UCSD-AML1 (cell line): ENCODE data around the gene LPCAT2.
"Not testable (repeated sequence)": the region's sequence is repeated elsewhere in the genome, so short reads cannot be mapped to it uniquely, and the experiment has no call there.

ENCODE experiments used
- DNase-seq: peaks from one replicate; lab custom pipeline; 2025; ENCODE audit not compliant: unreplicated experiment; lab: John Stamatoyannopoulos, UW

Gene LPCAT2

DNA sequence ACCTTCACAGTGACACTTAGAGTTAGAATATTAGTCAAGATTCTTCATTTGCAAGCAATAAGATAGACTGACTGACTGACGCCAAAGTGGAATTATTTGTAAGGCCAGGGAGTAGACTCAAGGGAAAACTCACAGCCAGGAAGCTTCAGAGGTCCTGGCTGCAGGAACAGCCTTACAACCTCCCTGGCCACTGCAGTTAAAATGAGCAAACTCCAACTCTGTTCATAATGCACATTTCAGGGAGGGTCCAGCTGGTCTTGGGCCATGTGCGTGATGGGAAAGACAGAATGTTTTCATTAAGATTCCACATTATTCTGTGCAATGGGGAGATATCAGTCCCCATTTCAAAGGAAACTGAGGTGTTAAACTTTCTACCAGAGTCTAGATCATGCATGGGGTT lies 67.5 kb downstream of the LPCAT2 start:
- DNase-seq: no peak

DNA sequence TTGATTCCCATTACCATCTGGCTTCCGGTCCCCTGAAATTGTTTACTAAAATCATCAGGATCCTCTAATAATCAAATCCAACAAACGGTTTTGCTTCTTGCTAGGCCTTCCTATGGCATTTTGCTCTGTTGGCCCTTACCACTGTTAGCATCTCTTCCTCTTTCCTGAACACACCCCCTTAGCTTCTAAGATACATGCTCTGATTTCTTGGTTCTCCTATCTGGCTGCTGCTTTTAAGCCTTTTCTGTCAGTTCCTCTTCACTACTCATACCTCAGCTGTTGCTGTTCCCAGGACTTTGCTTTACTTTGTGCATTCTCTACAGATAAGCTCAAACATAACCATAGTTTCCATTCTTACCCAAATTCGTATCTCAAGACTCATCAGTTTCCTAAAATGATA lies 69.0 kb downstream of the LPCAT2 start:
- DNase-seq: no peak

DNA sequence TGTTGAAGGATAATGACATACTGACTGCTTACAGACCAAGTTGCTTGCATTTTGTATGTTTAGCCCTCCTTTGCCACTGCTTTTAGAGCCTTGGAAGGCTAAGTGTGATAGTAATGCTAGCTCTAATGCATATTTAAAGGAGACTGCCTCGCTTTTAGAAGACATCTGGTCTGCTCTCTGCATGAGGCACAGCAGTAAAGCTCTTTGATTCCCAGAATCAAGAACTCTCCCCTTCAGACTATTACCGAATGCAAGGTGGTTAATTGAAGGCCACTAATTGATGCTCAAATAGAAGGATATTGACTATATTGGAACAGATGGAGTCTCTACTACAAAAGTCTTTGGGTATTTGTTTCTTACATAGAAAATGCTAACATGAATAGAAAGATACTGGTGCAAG lies 76.8 kb downstream of the LPCAT2 start:
- DNase-seq: no peak

DNA sequence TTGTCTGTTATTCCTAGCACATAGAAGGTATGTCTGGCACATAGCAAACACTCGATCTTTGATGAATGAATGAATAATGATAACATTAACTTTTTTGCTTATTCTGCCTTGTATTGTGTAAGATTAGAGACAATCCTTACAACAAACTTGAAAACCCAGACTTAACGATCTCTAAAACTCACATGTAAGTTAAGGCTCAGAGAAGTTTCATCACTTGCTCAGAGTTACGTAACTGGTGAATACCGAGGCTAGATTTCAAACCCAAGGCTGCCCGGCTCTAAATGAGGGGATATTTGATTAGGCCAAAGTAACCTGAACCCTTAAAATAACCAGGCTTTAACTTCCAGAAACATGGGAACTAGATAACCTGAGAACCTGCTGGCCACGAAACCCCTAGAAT lies 79.9 kb downstream of the LPCAT2 start:
- DNase-seq: no peak

DNA sequence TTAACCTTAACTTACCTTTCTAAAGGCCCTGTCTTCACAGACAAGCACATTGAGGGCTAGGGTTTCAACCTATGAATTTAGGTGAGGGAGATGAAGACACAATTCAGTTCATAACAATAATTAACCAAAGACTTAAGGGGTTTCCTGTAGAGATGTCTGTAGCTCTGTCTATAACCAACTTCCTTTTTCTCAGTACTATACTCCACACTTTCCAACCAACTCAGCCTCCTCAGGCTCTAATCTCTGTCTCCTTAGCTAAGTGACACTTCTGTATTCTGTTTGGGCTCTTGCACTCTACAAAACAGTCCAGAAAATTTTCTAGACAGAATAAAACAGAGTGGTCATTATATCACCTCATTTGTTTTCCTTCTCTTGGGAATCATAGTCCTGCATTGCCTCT lies 83.4 kb downstream of the LPCAT2 start:
- DNase-seq: no peak

DNA sequence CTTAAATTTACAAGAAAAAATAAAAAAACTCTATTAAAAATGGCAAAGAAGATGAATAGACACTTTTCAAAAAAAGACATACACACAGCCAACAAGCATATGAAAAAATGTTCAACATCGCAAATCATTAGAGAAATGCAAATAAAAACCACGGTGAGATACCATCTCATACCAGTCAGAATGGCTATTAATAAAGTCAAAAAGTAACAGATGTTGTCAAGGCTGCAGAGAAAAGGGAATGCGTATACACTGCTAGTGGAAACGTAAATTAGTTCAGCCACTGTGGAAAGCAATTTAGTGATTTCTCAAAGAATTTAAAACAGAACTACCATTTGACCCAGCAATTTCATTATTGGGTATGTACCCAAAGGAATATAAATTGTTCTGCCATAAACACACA lies 89.1 kb downstream of the LPCAT2 start:
- no peak for DNase-seq

DNA sequence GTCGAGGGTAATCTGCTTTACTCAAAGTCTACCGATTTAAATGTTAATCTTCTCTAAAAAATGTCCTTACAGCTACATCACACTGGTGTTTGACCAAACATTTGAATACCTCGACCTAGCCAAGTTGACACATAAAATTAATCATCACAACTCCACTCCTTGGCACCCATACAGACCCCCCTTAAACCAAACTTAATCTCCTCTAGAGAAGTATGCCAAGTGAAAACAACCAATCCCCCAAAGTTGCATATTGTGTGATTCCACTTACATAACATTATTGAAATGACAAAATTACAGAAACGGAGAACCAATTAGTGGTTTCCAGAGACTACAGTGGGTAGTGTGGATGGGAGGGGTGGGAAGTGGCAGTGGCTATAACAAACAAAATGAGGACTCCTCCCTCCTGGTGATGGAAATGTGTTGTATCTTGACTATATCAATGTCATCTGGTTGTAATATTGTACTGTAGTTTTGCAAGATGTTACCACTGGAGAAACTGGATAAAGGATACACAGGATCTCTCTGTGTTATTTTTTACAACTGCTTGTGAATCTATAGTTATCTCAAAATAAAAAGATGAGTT lies 97.0 kb downstream of the LPCAT2 start:
- DNase-seq: no peak

DNA sequence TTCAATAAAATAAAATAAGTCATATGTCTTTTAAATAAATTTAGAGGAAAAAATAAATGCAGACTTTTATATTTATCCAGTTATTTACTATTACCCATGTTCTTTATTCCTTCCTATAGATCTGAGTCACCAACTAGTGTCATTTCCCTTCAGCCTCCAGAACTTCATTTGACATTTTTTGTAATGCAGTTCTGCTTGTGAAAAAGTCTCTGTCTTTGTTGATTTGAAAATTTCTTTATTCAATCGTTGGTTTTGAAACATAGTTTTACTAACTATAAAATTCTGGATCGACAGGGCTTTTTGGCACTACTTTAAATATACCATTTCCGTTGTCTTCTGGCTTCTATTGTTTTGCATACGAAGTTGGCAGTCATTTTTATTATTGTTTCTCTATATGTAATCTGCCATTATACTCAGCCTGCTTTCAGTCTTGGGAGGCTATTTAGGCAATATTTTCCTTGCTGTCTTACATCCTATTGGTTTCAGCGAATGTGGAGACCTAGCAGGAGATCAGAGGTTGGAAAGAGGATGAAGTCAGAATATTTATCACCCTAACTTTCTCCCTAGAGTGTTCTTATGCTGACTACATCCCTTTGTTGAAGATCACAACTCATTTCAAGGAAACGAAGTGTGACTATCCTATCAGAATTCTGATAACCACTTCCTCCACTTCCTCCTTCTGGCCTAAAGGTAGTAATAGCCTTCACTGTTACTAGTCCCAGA lies 104.9 kb downstream of the LPCAT2 start:
- no peak for DNase-seq

DNA sequence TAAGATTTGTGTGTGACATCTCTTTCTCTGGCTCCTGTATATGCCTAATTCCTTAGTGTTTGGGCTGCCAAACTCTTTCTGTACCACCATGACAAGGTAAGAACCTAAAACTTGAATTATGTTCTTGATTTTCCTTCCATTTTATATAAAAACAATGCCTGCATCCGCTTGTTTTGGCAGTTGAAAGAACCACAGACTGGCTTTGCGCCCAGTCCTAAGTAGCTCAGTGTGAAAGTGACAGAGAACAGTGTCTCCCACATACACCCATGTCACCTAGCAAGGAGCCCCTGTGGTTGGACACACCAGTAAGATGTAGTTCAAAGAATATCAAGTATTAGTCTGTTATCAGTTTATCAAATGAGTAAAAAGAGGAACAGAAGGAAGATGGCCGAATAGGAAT lies 106.2 kb downstream of the LPCAT2 start:
- no peak for DNase-seq

DNA sequence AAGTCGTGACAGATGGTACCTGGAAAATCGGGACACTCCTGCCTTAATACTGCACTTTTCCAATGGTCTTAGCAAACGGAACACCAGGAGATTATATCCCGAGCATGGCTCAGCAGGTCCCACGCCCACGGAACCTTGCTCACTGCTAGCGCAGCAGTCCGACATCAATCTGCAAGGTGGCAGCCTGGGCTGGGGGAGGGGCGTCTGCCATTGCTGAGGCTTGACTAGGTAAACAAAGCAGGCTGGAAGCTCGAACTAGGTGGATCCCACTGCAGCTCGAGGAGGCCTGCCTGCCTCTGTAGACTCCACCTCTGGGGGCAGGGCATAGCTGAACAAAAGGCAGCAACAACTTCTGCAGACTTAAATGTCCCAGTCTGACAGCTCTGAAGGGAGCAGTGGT lies 106.8 kb downstream of the LPCAT2 start:
- not testable (repeated sequence) for DNase-seq

DNA sequence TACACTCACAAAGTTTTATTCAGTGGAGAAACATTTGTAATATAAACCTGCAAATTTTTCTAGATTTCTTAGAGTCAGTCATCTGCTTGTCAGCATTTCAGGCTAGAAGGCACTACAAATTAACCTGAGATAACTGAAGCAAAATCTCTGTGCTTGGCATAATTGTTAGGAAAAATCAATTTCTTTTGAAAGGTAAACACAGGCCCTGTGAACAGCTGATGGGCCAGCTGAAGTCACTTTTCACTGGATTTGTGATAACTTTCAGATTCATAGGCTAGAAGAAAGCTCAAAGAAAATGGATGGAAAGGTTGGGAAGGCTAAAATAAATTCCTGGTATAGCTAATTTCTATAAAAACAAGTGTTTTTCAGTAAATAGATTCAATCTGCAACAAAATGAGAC lies 112.9 kb downstream of the LPCAT2 start:
- DNase-seq: no peak

DNA sequence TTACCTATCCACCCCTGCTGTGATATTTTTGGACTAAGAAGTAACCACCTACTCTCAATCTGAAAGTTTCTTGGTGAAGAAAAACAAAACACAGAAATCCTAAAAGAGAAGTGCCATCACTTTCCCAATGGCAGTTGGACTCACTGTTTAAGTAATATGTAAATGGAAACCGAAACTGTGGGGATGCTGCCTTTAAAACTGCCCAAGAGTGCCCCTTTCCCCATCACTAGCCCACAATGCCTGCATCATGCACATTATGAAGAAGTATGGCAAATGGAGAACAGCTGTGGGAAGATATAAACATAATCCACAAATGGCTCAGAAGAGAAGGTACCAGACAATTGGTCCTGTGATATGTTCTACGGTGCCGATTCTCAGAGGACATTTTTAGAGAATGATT lies 113.4 kb downstream of the LPCAT2 start:
- DNase-seq: no peak

DNA sequence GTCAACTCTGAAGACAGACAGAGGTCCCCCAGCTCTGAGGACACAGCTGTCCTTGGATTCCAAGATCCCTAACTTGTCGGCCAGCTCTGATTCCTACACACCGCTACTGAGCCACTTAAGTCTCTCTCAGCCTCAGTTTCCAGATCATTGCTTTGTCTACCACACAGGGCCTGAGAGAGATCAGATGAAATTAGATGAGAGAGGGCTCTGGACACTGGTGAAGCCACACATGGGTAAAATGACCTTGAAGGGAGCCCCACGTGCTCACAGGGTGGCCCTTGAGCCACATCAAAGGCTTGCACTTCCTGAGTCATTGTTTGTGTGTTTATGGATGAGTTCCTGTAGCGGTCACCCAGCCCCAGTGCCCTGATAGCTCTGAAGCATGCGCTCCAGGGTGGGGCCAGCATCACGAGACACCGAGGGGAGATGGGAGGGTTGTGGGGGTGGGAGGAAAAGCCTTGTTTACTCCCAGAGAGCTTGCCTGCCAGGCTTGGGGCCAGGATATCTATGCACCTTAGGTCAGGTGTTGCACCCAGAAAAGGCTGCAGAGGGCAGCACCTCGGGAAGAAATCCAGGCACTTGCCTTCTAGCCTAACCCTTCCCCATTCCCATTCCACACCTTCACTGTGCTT lies 114.2 kb downstream of the LPCAT2 start:
- no peak for DNase-seq

DNA sequence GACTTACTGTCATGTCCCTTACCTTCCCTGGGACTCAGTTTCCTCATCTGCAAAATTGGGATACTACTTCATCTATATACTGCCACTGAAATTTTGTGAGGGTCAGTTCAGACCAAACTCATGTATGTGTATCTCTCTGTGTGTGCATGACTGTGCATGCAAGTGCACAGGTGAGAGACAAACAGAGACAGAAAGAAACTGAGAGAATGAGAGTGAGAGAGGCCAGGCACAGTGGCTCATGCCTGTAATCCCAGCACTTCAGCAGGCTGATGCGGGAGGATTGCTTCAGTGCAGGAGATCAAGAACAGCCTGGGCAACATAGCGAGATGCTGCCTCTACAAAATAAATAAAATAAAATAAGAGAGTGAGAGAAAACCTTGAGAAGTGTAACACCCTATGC lies 114.8 kb downstream of the LPCAT2 start:
- no peak for DNase-seq

DNA sequence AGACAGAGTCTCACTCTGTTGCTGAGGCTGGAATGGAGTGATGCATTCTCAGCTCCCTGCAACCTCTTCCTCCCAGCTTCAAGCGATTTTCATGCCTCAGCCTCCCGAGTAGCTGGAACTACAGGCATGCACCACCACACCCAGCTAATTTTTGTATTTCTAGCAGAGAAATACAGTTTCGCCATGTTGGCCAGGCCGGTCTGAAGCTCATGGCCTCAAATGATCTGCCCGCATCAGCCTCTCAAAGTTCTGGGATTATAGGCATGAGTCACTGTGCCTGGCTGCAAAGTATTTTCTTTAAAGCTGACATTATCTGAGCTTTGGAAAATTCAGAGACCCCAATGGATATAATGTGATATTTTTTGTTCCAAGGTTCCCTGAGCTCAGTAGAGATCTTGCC lies 115.8 kb downstream of the LPCAT2 start:
- DNase-seq: no peak

DNA sequence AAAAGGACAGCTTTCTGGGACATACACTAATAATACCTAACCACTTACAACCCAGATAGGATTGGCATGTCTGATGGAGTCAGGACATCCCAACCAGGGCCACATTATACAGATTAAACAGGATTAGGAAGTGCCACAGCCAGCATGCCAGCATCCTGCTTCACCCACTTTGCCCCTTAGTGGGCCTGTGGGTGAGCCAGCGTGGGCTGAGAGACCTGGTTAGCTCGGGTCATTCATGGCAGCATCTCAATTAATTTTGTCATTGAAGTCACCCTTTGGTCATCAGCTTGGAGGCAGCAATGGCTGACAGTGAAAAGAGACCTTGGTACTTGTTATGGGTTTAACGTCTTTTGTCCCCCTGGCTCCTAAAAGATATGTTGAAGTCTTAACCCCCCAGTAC lies 117.0 kb downstream of the LPCAT2 start:
- DNase-seq: no peak

DNA sequence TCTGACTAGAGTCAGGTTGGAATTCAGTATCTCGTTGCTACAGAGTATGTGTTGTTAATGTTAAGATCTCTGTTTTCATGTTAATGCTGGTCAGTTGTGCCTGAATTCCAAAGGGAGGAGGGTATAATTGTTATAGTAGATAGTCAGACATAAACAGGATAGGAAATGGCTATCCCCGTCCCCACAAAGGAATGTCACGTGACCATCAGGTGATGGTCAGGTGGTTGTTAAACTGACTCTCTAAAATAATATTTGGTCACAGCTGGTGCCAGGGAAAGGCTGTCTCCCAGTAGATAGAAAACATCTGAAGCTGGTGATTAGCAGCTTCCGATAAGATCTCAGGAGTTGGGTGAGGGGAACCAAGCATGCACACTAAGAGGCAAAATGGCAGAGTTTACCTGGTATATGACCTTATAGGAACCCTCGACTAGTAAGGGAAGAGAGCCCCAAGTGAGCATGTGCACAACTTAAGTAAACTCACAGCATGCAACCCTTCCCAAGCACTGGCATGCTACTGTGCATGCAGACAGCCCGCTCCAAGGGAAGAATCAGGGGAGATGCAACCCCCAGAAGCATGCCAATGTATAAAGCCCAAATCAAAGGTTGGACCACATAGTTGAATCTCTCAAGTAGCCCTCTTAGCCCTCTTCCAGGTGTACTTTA lies 119.6 kb downstream of the LPCAT2 start:
- no peak for DNase-seq

DNA sequence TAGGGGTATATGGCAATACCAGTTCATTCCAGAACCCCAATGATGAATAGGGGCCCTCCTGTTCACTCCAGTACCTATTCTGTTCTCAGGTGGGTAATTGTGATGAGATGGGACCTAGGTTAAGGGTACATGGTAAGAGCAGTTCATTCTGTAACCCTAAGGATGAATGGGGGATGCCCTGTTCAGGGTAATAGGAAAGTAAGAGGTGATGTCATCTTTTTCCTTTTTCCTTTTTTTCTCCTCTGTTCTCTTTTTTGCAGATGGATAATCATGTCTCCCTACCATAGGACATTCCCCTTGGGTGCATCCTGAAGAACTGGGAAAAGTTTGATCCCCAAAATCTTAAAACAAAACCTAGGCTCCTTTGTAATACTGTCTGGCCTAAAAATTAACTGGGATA lies 121.9 kb downstream of the LPCAT2 start:
- DNase-seq: no peak

DNA sequence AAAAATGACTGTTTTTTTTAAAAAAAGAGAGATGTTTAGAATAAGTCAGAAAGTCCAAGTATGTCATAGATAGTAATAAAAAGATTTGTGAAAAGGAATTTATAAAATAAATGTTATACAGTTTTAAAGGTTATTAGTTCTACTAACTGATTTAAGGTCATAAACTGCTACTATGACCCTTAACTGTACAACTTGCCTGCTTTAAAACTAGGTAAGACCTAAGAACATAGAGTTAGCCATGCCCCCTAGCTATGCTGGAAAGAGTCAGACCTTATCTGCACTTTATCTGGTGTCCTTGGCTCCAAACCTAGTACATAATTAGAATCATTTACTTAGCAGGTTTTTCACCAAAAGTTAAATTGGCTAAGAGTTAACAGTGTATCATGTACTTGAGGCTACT lies 123.4 kb downstream of the LPCAT2 start:
- no peak for DNase-seq

DNA sequence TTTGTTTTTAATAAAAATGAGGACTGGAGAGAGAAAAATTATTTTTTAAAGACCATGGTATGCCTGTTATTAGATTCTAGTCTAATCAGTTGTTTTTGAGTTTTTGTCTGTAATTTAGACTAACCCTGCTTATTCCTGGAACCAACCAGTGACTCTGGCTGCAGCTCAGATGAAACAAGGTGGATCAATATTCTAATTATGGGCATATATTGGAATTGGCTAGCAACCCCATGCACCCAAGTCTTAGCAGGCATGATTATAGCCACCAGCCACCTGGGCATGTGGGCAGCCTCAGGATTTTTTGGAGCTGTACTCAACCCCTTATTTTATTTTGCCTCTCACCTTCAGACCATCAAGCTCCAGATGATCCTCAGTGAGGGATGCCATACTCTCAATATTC lies 125.3 kb downstream of the LPCAT2 start:
- no peak for DNase-seq
